K562 (cell line): ENCODE data around the gene VPS11. TPM values are rescaled to one million over a fixed set of nuclear protein-coding genes. Genes with fewer than 3 reads are reported as not detected.

Experiments used
- C11orf30 ChIP-seq: fragments of 450-650 bp; IDR thresholded peaks from 2 replicates; pipeline ENCODE4 v1.6.1; 2016; ENCODE audit warnings: low read depth, mild to moderate bottlenecking
- MBD2 ChIP-seq: sonication (generic); IDR thresholded peaks from 2 replicates; pipeline ENCODE4 v1.6.1; 2016; ENCODE audit warnings: low read depth, borderline replicate concordance
- NR2C2 ChIP-seq, 2 experiments: fragments of 200-800 bp in 1 of 2; sonication (Bioruptor generic) in 1 of 2; sonication (generic) in 1 of 2; formaldehyde crosslinking in 1 of 2; IDR thresholded peaks; 2 replicates each; pipeline versions ENCODE4 v1.6.1 to v1.8.0; 2016 to 2022; ENCODE audit warnings: mild to moderate bottlenecking in 1 of 2, missing compliant biosample characterization in 1 of 2, missing genetic modification characterization in 1 of 2, missing genetic modification reagents in 1 of 2
- polyA plus RNA-seq, 8 experiments: library from polyadenylated mRNA; depleted of rRNA in 4 of 8; stranded (reverse) in 5 of 8; unstranded in 3 of 8; fragments of >200 nt; fragmentation: Nextera tagmentation in 2 of 8; fragmentation: Illumina TruSeq in 1 of 8; extraction: Ambion mirVana in 2 of 8; extraction: Trizol in 1 of 8; gene quantifications; 2 replicates each; pipeline versions ENCODE4 v1.2.1 to v1.2.3, GENCODE V29; 2011 to 2014; ENCODE audit warnings: inconsistent platforms in 1 of 8, missing spikeins in 1 of 8
- total RNA-seq, 7 experiments: library from RNA; depleted of rRNA in 6 of 7; stranded (reverse); fragments of >200 nt in 6 of 7; fragmentation: Illumina TruSeq in 2 of 7; extraction: Trizol in 2 of 7; gene quantifications; 2 replicates each; pipeline versions ENCODE4 v1.2.1 to v1.2.3, GENCODE V29; 2011 to 2021; ENCODE audit warnings: low replicate concordance in 1 of 7
- TF ChIP-seq, protein P1 (sequence below), 2 experiments: fragments of 450-650 bp; IDR thresholded peaks; 2 replicates each; pipeline ENCODE4 v1.6.1; 2018; ENCODE audit warnings: mild to moderate bottlenecking in 2 of 2, low read depth in 1 of 2; ENCODE audit not compliant: partially characterized antibody in 2 of 2
- TF ChIP-seq, protein P2 (sequence below): fragments of 450-650 bp; IDR thresholded peaks from 2 replicates; pipeline ENCODE4 v1.6.1; 2017; ENCODE audit warnings: antibody characterized with exemption, mild to moderate bottlenecking

VPS11 gene
- total and polyA plus RNA-seq, 9 of the 15 experiments (the other 6 are each of a cell fraction or from before 2014, with no cell fraction given) = 14.1 to 35.5 (median 27.5) TPM

DNA sequence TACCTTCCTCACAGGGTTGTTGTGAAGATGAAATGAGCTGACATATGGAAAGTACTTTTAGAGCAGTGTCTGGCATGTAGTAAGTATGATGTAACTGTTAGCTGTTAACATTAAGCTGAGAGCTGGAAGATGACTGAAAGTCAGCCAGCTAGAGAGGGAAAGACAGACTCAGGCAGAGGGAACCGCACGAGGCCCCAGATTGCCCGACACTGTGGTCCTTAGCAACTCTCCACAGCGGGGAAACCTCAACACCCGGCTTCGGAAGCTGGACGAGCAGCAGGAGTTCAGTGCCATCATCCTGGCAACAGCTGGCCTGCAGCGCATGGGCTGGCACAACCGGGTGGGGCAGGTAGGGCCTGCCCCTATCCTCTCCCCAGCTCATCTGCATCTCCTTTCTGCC, 23.6 kb downstream of the VPS11 start (continued):
- TF ChIP-seq, protein P1, sequence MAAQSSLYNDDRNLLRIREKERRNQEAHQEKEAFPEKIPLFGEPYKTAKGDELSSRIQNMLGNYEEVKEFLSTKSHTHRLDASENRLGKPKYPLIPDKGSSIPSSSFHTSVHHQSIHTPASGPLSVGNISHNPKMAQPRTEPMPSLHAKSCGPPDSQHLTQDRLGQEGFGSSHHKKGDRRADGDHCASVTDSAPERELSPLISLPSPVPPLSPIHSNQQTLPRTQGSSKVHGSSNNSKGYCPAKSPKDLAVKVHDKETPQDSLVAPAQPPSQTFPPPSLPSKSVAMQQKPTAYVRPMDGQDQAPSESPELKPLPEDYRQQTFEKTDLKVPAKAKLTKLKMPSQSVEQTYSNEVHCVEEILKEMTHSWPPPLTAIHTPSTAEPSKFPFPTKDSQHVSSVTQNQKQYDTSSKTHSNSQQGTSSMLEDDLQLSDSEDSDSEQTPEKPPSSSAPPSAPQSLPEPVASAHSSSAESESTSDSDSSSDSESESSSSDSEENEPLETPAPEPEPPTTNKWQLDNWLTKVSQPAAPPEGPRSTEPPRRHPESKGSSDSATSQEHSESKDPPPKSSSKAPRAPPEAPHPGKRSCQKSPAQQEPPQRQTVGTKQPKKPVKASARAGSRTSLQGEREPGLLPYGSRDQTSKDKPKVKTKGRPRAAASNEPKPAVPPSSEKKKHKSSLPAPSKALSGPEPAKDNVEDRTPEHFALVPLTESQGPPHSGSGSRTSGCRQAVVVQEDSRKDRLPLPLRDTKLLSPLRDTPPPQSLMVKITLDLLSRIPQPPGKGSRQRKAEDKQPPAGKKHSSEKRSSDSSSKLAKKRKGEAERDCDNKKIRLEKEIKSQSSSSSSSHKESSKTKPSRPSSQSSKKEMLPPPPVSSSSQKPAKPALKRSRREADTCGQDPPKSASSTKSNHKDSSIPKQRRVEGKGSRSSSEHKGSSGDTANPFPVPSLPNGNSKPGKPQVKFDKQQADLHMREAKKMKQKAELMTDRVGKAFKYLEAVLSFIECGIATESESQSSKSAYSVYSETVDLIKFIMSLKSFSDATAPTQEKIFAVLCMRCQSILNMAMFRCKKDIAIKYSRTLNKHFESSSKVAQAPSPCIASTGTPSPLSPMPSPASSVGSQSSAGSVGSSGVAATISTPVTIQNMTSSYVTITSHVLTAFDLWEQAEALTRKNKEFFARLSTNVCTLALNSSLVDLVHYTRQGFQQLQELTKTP (IDR thresholded peaks at IDR 0.05; ENCODE audit: low read depth in 1 of 2, partially characterized antibody in 2 of 2) = peak in 1 of 2 experiments; percentile 33
- TF ChIP-seq MBD2 = no peak
- TF ChIP-seq, protein P2, sequence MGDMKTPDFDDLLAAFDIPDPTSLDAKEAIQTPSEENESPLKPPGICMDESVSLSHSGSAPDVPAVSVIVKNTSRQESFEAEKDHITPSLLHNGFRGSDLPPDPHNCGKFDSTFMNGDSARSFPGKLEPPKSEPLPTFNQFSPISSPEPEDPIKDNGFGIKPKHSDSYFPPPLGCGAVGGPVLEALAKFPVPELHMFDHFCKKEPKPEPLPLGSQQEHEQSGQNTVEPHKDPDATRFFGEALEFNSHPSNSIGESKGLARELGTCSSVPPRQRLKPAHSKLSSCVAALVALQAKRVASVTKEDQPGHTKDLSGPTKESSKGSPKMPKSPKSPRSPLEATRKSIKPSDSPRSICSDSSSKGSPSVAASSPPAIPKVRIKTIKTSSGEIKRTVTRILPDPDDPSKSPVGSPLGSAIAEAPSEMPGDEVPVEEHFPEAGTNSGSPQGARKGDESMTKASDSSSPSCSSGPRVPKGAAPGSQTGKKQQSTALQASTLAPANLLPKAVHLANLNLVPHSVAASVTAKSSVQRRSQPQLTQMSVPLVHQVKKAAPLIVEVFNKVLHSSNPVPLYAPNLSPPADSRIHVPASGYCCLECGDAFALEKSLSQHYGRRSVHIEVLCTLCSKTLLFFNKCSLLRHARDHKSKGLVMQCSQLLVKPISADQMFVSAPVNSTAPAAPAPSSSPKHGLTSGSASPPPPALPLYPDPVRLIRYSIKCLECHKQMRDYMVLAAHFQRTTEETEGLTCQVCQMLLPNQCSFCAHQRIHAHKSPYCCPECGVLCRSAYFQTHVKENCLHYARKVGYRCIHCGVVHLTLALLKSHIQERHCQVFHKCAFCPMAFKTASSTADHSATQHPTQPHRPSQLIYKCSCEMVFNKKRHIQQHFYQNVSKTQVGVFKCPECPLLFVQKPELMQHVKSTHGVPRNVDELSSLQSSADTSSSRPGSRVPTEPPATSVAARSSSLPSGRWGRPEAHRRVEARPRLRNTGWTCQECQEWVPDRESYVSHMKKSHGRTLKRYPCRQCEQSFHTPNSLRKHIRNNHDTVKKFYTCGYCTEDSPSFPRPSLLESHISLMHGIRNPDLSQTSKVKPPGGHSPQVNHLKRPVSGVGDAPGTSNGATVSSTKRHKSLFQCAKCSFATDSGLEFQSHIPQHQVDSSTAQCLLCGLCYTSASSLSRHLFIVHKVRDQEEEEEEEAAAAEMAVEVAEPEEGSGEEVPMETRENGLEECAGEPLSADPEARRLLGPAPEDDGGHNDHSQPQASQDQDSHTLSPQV = 0 out of 2 replicates have a peak, but pooled peaks have one; percentile 22
- TF ChIP-seq NR2C2 (CRISPR knock-in tag; IDR thresholded peaks at IDR 0.05) = no peak
- no peak for TF ChIP-seq NR2C2 (tag; IDR thresholded peaks at IDR 0.05)
- 0 out of 2 replicates have a peak, but pooled peaks have one; percentile 10 for TF ChIP-seq C11orf30
- TF ChIP-seq, all 486 proteins: peak for 12
